Fibroblast of villous mesenchyme (primary cell): ENCODE results near the gene MYO16. TPM values are rescaled to one million over a fixed set of nuclear protein-coding genes. Genes with fewer than 3 reads are reported as not detected.

Experiments
- DNase-seq: peaks from one replicate; pipeline ENCODE4 v3.0.0-alpha.2; 2010; ENCODE audit warnings: low read depth
- H3K4me3 ChIP-seq: 2 replicates; pipeline ENCODE4 v1.5.1; 2011; ENCODE audit warnings: low read depth, mild to moderate bottlenecking, low read length
- total RNA-seq: library from RNA; depleted of rRNA; stranded (reverse); fragments of >200 nt; gene quantifications from 2 replicates; pipeline ENCODE4 v1.2.3, GENCODE V29; 2012
- TF ChIP-seq, protein P1 (sequence below): IDR thresholded peaks from 2 replicates; pipeline ENCODE4 v1.5.1; 2012; ENCODE audit warnings: low read depth, mild to moderate bottlenecking, low read length; ENCODE audit not compliant: insufficient read depth

MYO16 gene
- total RNA-seq, 1 donor: 0.86 TPM

DNA sequence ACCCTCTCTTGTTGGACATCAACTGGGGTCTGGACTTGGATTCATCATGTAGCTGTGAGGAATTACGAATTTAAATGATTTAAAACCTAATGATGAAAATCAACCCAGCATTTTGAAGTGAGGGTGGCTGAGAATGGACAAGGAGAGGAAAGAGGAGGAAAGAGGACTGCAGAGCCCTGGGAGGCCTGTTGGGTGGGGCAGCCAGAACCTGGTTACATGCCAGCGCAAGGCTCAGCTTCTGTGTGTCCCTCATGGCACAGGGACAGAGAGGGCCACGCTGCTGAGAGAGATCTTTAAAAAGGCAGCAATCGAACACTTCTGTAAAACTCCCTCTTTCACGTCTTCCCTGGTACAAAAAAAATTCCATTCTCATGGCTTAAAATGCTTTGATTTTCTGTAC lies 292.7 kb downstream of the MYO16 start:
- TF ChIP-seq, protein P1, sequence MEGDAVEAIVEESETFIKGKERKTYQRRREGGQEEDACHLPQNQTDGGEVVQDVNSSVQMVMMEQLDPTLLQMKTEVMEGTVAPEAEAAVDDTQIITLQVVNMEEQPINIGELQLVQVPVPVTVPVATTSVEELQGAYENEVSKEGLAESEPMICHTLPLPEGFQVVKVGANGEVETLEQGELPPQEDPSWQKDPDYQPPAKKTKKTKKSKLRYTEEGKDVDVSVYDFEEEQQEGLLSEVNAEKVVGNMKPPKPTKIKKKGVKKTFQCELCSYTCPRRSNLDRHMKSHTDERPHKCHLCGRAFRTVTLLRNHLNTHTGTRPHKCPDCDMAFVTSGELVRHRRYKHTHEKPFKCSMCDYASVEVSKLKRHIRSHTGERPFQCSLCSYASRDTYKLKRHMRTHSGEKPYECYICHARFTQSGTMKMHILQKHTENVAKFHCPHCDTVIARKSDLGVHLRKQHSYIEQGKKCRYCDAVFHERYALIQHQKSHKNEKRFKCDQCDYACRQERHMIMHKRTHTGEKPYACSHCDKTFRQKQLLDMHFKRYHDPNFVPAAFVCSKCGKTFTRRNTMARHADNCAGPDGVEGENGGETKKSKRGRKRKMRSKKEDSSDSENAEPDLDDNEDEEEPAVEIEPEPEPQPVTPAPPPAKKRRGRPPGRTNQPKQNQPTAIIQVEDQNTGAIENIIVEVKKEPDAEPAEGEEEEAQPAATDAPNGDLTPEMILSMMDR: no peak
- H3K4me3 ChIP-seq: no peak overlapping the region
- DNase-seq: no peak

DNA sequence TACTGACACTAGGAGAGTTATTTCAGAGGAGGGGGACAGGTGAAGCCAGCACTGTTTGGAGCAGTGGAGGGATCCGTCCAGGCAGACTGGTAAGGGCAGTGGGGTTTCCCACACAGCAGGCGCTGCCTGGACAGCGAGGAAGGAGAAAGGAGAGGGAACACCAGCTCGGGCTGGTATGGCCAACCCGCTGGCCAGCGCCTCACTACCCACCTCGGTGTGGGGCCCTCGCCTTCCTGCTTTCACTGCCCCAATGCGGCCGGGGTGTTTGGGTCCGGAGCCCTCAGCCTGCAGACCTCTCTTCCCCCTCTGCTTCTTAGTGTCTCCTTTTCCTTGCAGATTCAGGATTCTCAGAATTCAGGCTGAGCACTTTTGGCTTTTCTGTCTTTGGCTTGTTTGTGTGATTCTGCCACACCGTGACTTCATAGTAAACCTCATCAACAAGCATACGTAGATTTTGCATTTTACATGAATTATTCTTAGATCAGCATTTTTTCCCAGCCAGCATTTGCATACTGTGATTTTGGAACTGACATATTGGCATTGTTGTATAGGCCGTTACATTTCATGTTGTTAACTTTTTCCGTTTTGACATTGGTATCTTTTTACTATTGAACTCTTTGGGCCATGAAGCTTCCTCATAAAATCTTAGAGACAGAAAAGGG lies 294.1 kb downstream of the MYO16 start:
- H3K4me3 ChIP-seq: no peak overlapping the region
- TF ChIP-seq, protein P1: no peak
- no peak for DNase-seq

DNA sequence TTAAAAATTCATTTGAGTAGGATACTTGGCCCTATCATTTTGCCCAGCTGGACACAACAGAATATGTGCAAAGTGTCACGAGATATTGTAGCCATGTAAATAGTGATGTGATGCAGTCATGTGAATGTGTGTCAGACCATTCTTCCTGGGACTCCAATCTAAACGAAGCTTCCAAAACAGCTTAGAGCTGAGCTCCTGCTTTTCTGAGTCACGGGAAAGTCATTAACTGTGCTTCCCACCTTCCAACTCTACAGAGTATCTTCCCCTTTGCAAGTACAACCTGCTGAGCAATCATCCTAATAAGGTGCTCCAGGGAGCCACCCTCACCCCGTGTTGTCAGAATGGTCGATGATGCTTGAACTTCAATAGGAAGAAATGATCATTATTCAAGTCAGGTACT lies 294.7 kb downstream of the MYO16 start:
- peak; percentile 88 for DNase-seq
- no peak overlapping the region for H3K4me3 ChIP-seq
- TF ChIP-seq, protein P1: no peak

DNA sequence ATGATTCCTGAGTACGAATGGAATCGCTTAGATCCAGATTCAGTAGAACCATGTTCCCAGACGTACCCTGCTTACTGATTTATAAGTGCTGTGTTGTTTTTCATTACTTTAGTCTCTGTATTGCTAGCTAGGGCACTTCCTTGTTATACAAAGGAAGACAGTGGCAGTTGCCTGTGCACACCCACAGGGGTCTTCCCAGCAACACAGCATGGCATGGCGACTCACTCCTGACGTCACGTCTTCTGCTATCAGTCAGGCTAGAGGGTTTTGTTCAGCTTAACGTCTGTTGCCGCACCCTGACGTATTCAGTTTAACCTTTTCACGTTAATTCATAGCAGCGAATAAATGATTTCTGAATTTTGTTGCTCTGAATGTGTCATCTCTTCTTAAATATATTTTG lies 295.1 kb downstream of the MYO16 start:
- TF ChIP-seq, protein P1: no peak
- no peak for DNase-seq
- no peak overlapping the region for H3K4me3 ChIP-seq

DNA sequence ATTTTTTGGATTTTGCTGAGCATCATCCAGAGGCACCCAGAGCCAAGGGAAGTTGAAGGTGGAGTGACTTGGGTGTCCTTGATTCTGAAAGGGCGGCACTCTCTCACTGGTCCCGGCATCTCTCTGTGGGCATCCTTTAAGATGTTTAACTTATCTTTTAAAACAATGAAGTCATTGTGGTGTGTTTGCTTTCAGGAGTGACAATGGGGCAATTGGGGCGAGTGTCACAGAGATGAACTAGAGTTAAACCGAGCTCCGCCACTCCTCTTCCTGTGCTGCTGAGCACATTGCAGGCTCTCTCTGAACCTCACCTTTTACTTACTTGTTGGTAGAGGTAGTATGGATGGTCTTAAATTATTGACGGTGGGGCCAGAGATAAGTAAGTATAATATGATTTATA lies 295.7 kb downstream of the MYO16 start:
- no peak for DNase-seq
- TF ChIP-seq, protein P1: no peak
- H3K4me3 ChIP-seq: no peak overlapping the region

DNA sequence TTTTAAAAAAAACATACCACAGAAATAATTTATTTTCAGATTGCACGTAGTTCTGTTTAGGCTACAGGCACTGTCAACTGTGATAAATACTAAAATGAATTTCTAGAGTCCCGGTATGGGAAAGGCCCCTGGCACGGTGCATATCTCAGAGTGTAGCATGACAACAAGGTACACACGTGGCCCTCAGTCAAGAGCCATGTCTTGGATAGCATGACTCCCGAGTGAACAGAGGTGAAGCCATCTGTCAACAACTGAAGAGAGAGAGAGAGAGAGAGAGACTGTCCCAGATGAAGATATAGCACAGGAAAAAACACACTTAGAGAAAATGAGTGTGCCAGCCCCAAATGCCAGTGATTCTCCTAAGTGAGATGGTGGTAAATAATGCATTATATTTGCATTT lies 297.5 kb downstream of the MYO16 start:
- no peak overlapping the region for H3K4me3 ChIP-seq
- TF ChIP-seq, protein P1: no peak
- DNase-seq: no peak

DNA sequence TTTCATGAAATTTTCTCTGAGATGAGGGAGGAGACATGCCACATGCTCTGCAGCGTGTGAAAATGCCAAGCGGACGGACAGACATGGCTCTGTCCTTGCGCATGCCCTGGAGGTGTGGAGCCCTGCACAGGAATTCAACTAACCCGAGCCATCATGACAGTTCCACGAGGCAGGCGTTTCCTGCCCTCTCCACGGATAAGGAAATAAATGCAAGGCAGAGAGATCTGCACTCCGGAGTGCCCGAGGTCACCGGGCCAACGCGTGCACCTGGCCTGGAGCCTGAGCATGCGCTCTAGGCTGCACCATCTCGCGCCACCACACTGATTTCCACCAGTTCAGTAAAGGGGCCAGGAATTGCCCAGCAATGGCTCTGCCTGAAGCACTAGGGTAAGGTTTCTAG lies 298.2 kb downstream of the MYO16 start:
- TF ChIP-seq, protein P1: no peak
- no peak overlapping the region for H3K4me3 ChIP-seq
- DNase-seq: no peak
